Measurements from ENCODE around the gene PRDM15. TPM values are rescaled to one million over a fixed set of nuclear protein-coding genes. Genes with fewer than 3 reads are reported as not detected.

PRDM15 gene
- total RNA-seq, 1 donor from 2014 or later, result 2.9 TPM

GRCh38 chr21:41765420-41765821 lies 113.7 kb downstream of the PRDM15 start:
- Histone ChIP-seq H3K36me3 (no peaks in the 10 kb centered on the region), H3K9me3 (replicated peaks) (no peaks in the 10 kb centered on the region), H3K4me3 (no peak overlapping the region), H3K27me3 (ENCODE audit: low read depth) (peaks cover 100% of the 10 kb centered on the region), H3K4me1 (peaks cover 46% of the 10 kb centered on the region), H3K27ac (replicated peaks) (no peak overlapping the region)
- no peak for TF ChIP-seq CTCF (IDR thresholded peaks at IDR 0.05; ENCODE audit: borderline replicate concordance)
- intact Hi-C loops (cut with micrococcal nuclease), result no loop called here
- DNase-seq, result no peak

GRCh38 chr21:41764558-41765419 lies 114.4 kb downstream of the PRDM15 start:
- intact Hi-C loops (cut with micrococcal nuclease), result no loop called here
- H3K4me3 ChIP-seq, result no peak overlapping the region
- DNase-seq, result no peak

GRCh38 chr21:41763996-41764395 lies 115.1 kb downstream of the PRDM15 start:
- no peak overlapping the region for H3K4me3 ChIP-seq
- no peak overlapping the region for H3K27ac ChIP-seq (replicated peaks)
- H3K36me3 ChIP-seq, result no peaks in the 10 kb centered on the region
- peaks cover 44% of the 10 kb centered on the region for H3K4me1 ChIP-seq
- no peaks in the 10 kb centered on the region for H3K9me3 ChIP-seq (replicated peaks)
- no peak for DNase-seq
- H3K27me3 ChIP-seq (ENCODE audit: low read depth), result peaks cover 99% of the 10 kb centered on the region
- no peak for TF ChIP-seq CTCF (IDR thresholded peaks at IDR 0.05; ENCODE audit: borderline replicate concordance)
- intact Hi-C loops (cut with micrococcal nuclease), result no loop called here

More at GRCh38 chr21:41764558-41765419, 114.4 kb downstream of the PRDM15 start:
- Histone ChIP-seq H3K4me1 (peaks cover 46% of the 10 kb centered on the region), H3K27ac (replicated peaks) (no peak overlapping the region), H3K27me3 (ENCODE audit: low read depth) (peaks cover 100% of the 10 kb centered on the region), H3K9me3 (replicated peaks) (no peaks in the 10 kb centered on the region), H3K36me3 (no peaks in the 10 kb centered on the region)
- no peak for TF ChIP-seq CTCF (IDR thresholded peaks at IDR 0.05; ENCODE audit: borderline replicate concordance)

GRCh38 chr21:41763398-41763931 lies 115.7 kb downstream of the PRDM15 start:
- DNase-seq, result peak; percentile 5
- intact Hi-C loops (cut with micrococcal nuclease), result no loop called here
- Histone ChIP-seq H3K9me3 (replicated peaks) (no peaks in the 10 kb centered on the region), H3K27ac (replicated peaks) (no peak overlapping the region), H3K27me3 (ENCODE audit: low read depth) (peaks cover 99% of the 10 kb centered on the region), H3K36me3 (no peaks in the 10 kb centered on the region), H3K4me1 (peaks cover 39% of the 10 kb centered on the region), H3K4me3 (no peak overlapping the region)
- TF ChIP-seq CTCF (IDR thresholded peaks at IDR 0.05; ENCODE audit: borderline replicate concordance), result no peak

GRCh38 chr21:41762753-41763152 lies 116.4 kb downstream of the PRDM15 start:
- Histone ChIP-seq H3K36me3 (no peaks in the 10 kb centered on the region), H3K9me3 (replicated peaks) (no peaks in the 10 kb centered on the region), H3K27me3 (ENCODE audit: low read depth) (peaks cover 93% of the 10 kb centered on the region), H3K4me1 (peaks cover 32% of the 10 kb centered on the region), H3K27ac (replicated peaks) (no peak overlapping the region), H3K4me3 (no peak overlapping the region)
- no peak for DNase-seq
- no peak for TF ChIP-seq CTCF (IDR thresholded peaks at IDR 0.05; ENCODE audit: borderline replicate concordance)
- intact Hi-C loops (cut with micrococcal nuclease), result no loop called here
